H1 (cell line): ENCODE measurements around the gene CD48. TPM values are rescaled to one million over a fixed set of nuclear protein-coding genes. Genes with fewer than 3 reads are reported as not detected.
A peak's percentile ranks its signal among the peaks of the same experiment; 100 is the strongest.

ENCODE experiments used
- CTCF ChIA-PET: fragments of 300-600 bp; sonication (Branson Sonifier 250); formaldehyde crosslinking; loops from one replicate; lab custom pipeline; 2021; ENCODE audit not compliant: partially characterized antibody; lab: Charles Lee
- POLR2A ChIA-PET: fragments of 300-600 bp; sonication (Branson Sonifier 250); formaldehyde crosslinking; loops from one replicate; lab custom pipeline; 2021; ENCODE audit warnings: inconsistent platforms; ENCODE audit not compliant: partially characterized antibody; lab: Charles Lee
- DNase-seq, 2 experiments: peaks; one replicate each; pipeline versions ENCODE4 v3.0.0 to v3.0.0-alpha.2; 2010 to 2022; ENCODE audit warnings: low spot score in 2 of 2, low read depth in 1 of 2, mixed read lengths in 1 of 2
- FAIRE-seq: peaks from 2 replicates; lab custom pipeline; 2011; peaks lifted over from hg19 to GRCh38; lab: Jason Lieb, UNC
- H2AFZ ChIP-seq: 2 replicates; pipeline ENCODE4 v1.8.1; 2012; ENCODE audit warnings: low read length, inconsistent platforms
- H2AK5ac ChIP-seq: 2 replicates; pipeline ENCODE4 v1.6.1; 2013; ENCODE audit warnings: low read depth, low read length
- H2BK120ac ChIP-seq: replicated peaks from 2 replicates; pipeline ENCODE3; 2013; ENCODE audit warnings: low read depth, low read length, inconsistent platforms
- H2BK12ac ChIP-seq: 2 replicates; pipeline ENCODE4 v1.6.1; 2013; ENCODE audit warnings: low read depth, low read length
- H2BK15ac ChIP-seq: 2 replicates; pipeline ENCODE4 v1.6.1; 2013; ENCODE audit warnings: low read length
- H2BK20ac ChIP-seq: 2 replicates; pipeline ENCODE4 v1.6.1; 2013; ENCODE audit warnings: low read length
- H2BK5ac ChIP-seq: 2 replicates; pipeline ENCODE4 v1.6.1; 2013; ENCODE audit warnings: low read depth, low read length
- H3K14ac ChIP-seq: 2 replicates; pipeline ENCODE4 v1.6.1; 2013; ENCODE audit warnings: inconsistent platforms; ENCODE audit not compliant: insufficient read length
- H3K18ac ChIP-seq: 2 replicates; pipeline ENCODE4 v1.6.1; 2013; ENCODE audit warnings: low read length; ENCODE audit errors: extremely low read depth
- H3K23ac ChIP-seq: 2 replicates; pipeline ENCODE4 v1.6.1; 2013; ENCODE audit warnings: inconsistent platforms; ENCODE audit not compliant: insufficient read length
- H3K23me2 ChIP-seq: 2 replicates; pipeline ENCODE4 v1.6.1; 2013; ENCODE audit warnings: low read depth, low read length
- H3K27ac ChIP-seq: 2 replicates; pipeline ENCODE4 v1.6.1; 2011; ENCODE audit warnings: low read depth, low read length, inconsistent platforms
- H3K27me3 ChIP-seq, 4 experiments: replicated peaks in 1 of 4; 1 replicate in 1 of 4; 2 replicates in 3 of 4; pipeline versions ENCODE4 v1.6.1 to v1.8.1; 2011 to 2013; ENCODE audit warnings: low read length in 3 of 4, mild to moderate bottlenecking in 3 of 4, inconsistent platforms in 2 of 4, mixed read lengths in 2 of 4, moderate library complexity in 1 of 4; ENCODE audit not compliant: control insufficient read depth in 3 of 4, insufficient read depth in 3 of 4; ENCODE audit errors: extremely low read depth in 1 of 4
- H3K36me3 ChIP-seq, 4 experiments: 2 replicates each; pipeline versions ENCODE4 v1.6.1 to v1.8.1; 2011 to 2013; ENCODE audit warnings: mild to moderate bottlenecking in 4 of 4, low read length in 3 of 4, moderate library complexity in 2 of 4, control low read depth in 1 of 4, inconsistent platforms in 1 of 4; ENCODE audit not compliant: insufficient read depth in 4 of 4, control insufficient read depth in 2 of 4
- H3K4ac ChIP-seq: replicated peaks from 2 replicates; pipeline ENCODE3; 2013; ENCODE audit warnings: low read length, low read depth, mixed read lengths, inconsistent platforms; ENCODE audit not compliant: insufficient read length
- H3K4me1 ChIP-seq, 4 experiments: replicated peaks in 1 of 4; 1 replicate in 1 of 4; 2 replicates in 3 of 4; pipeline versions ENCODE4 v1.6.1 to v1.8.1; 2011 to 2013; ENCODE audit warnings: low read length in 3 of 4, inconsistent platforms in 2 of 4, mixed read lengths in 1 of 4; ENCODE audit not compliant: insufficient read depth in 4 of 4, control insufficient read depth in 3 of 4
- H3K4me2 ChIP-seq, 2 experiments: 2 replicates each; pipeline versions ENCODE4 v1.6.1 to v1.8.1; 2011 to 2013; ENCODE audit warnings: low read depth in 2 of 2, low read length in 2 of 2, control low read depth in 1 of 2, inconsistent platforms in 1 of 2, mild to moderate bottlenecking in 1 of 2; ENCODE audit not compliant: insufficient read depth in 1 of 2
- H3K4me3 ChIP-seq, 4 experiments: fragments of 200-600, 300-600 bp in 1 of 4; sonication (generic), shearing (Covaris generic), sonication (Bioruptor Twin) in 1 of 4; 2 replicates each; pipeline versions ENCODE4 v1.5.1 to v1.8.1; 2011 to 2016; ENCODE audit warnings: low read length in 4 of 4, low read depth in 3 of 4, control low read depth in 2 of 4, inconsistent platforms in 2 of 4, mild to moderate bottlenecking in 2 of 4, mixed read lengths in 1 of 4, moderate library complexity in 1 of 4; ENCODE audit not compliant: insufficient read depth in 2 of 4; ENCODE audit errors: extremely low read depth in 1 of 4
- H3K56ac ChIP-seq: replicated peaks from 2 replicates; pipeline ENCODE3; 2013; ENCODE audit warnings: low read depth, mild to moderate bottlenecking, mixed read lengths, low read length, inconsistent platforms; ENCODE audit not compliant: insufficient read length
- H3K79me1 ChIP-seq: 2 replicates; pipeline ENCODE4 v1.6.1; 2013; ENCODE audit warnings: low read depth, low read length, control low read depth
- H3K79me2 ChIP-seq, 2 experiments: 2 replicates each; pipeline versions ENCODE4 v1.6.1 to v1.8.1; 2012 to 2013; ENCODE audit warnings: low read length in 2 of 2, mild to moderate bottlenecking in 2 of 2, inconsistent platforms in 1 of 2; ENCODE audit not compliant: insufficient read depth in 2 of 2, control insufficient read depth in 1 of 2
- H3K9ac ChIP-seq, 4 experiments: replicated peaks in 1 of 4; 1 replicate in 1 of 4; 2 replicates in 3 of 4; pipeline versions ENCODE4 v1.6.1 to v1.8.1; 2011 to 2013; ENCODE audit warnings: low read depth in 3 of 4, low read length in 3 of 4, control low read depth in 2 of 4, mild to moderate bottlenecking in 2 of 4, moderate library complexity in 2 of 4, inconsistent platforms in 1 of 4; ENCODE audit errors: extremely low read depth in 1 of 4
- H3K9me3 ChIP-seq, 2 experiments: 2 replicates each; pipeline versions ENCODE4 v1.6.1 to v1.8.1; 2012 to 2013; ENCODE audit warnings: mild to moderate bottlenecking in 2 of 2, moderate library complexity in 2 of 2, control low read depth in 1 of 2, inconsistent platforms in 1 of 2, low read depth in 1 of 2, low read length in 1 of 2, mixed read lengths in 1 of 2; ENCODE audit not compliant: insufficient read depth in 2 of 2
- H4K20me1 ChIP-seq, 2 experiments: replicated peaks in 1 of 2; 2 replicates each; pipeline versions ENCODE3 to v1.8.1; 2011 to 2013; ENCODE audit warnings: inconsistent platforms in 2 of 2, low read length in 2 of 2, mild to moderate bottlenecking in 1 of 2; ENCODE audit not compliant: insufficient read depth in 2 of 2, control insufficient read depth in 1 of 2
- H4K5ac ChIP-seq: 2 replicates; pipeline ENCODE4 v1.6.1; 2013; ENCODE audit warnings: low read length, low read depth, mixed read lengths, inconsistent platforms; ENCODE audit not compliant: insufficient read length
- H4K8ac ChIP-seq: 2 replicates; pipeline ENCODE4 v1.8.0; 2013; ENCODE audit warnings: mild to moderate bottlenecking, moderate library complexity, low read length, inconsistent platforms; ENCODE audit not compliant: insufficient read depth; ENCODE audit errors: extremely low read depth
- H4K91ac ChIP-seq: replicated peaks from 2 replicates; pipeline ENCODE3; 2013; ENCODE audit warnings: low read length, mixed read lengths, inconsistent platforms; ENCODE audit not compliant: insufficient read length
- CBX5 ChIP-seq: fragments of 300-800, 300-1000 bp; sonication (generic); IDR thresholded peaks from 2 replicates; pipeline ENCODE4 v1.7.1; 2016; ENCODE audit warnings: antibody characterized with exemption, low read length, low read depth
- CBX8 ChIP-seq: fragments of 300-800, 300-1000 bp; sonication (generic); IDR thresholded peaks from 2 replicates; pipeline ENCODE4 v1.7.1; 2016; ENCODE audit warnings: low read depth, low read length, borderline replicate concordance
- GTF2F1 ChIP-seq: IDR thresholded peaks from 2 replicates; pipeline ENCODE4 v1.6.1; 2012; ENCODE audit warnings: low read depth, low read length, improper control_type of control experiment, borderline replicate concordance
- HDAC6 ChIP-seq: IDR thresholded peaks from one replicate; pipeline ENCODE4 v1.7.1; 2012; ENCODE audit warnings: low read depth, mild to moderate bottlenecking, inconsistent platforms, low read length, moderate library complexity
- JUN ChIP-seq: IDR thresholded peaks from 2 replicates; pipeline ENCODE4 v1.6.1; 2011; ENCODE audit warnings: low read depth, mild to moderate bottlenecking, improper control_type of control experiment, low read length
- POU5F1 ChIP-seq: IDR thresholded peaks from 2 replicates; pipeline ENCODE4 v1.6.1; 2011; ENCODE audit warnings: low read depth, mild to moderate bottlenecking, low read length, moderate library complexity
- RBBP5 ChIP-seq: IDR thresholded peaks from 2 replicates; pipeline ENCODE4 v1.7.1; 2012; ENCODE audit warnings: low read depth, mild to moderate bottlenecking, inconsistent platforms, low read length, moderate library complexity, borderline replicate concordance
- TCF12 ChIP-seq: IDR thresholded peaks from 2 replicates; pipeline ENCODE4 v1.6.1; 2011; ENCODE audit warnings: low read depth, mild to moderate bottlenecking, low read length
- WGBS, 2 experiments: shearing (Covaris generic) in 1 of 2; methylation state at CpG; one replicate each; pipeline versions ENCODE4 v1.1.6 to v1.1.7; 2013 to 2015; ENCODE audit warnings: low lambda C conversion rate in 2 of 2, mixed read lengths in 2 of 2, inconsistent platforms in 1 of 2, low coverage in 1 of 2, missing lambda C conversion rate in 1 of 2; ENCODE audit not compliant: insufficient replicate concordance in 2 of 2, insufficient coverage in 1 of 2, insufficient read length in 1 of 2; ENCODE audit errors: extremely low coverage in 1 of 2, missing lambda C conversion rate in 1 of 2; 5-methylcytosine and 5-hydroxymethylcytosine counted together
- polyA plus RNA-seq, 7 experiments: library from polyadenylated mRNA; depleted of rRNA in 3 of 7; stranded (reverse) in 5 of 7; unstranded in 2 of 7; fragments of >200 nt in 5 of 7; fragments of 200-250 nt in 2 of 7; gene quantifications; 1 replicate in 5 of 7; 2 replicates in 1 of 7; 4 replicates in 1 of 7; pipeline versions ENCODE4 v1.2.1 to v1.2.3, GENCODE V29; 2011 to 2013; ENCODE audit warnings: missing spikeins in 2 of 7, mixed read lengths in 2 of 7
- total RNA-seq: library from RNA; stranded (reverse); fragmentation: NEBNext Ultra II Directional; extraction: Animal tissue kit (Norgen Biotek cat#: 25700); gene quantifications from 2 replicates; pipeline ENCODE4 v1.2.1, GENCODE V29; 2021

Gene CD48
- total and polyA plus RNA-seq, 2 of the 8 experiments (the other 6 are each of a cell fraction or from before 2014, with no cell fraction given), result 0.08 TPM; not detected in 1

GRCh38 chr1:160637065-160637464 is 74.6 kb downstream of the CD48 start:
- no peak overlapping the region for H3K9ac ChIP-seq
- H3K9me3 ChIP-seq, result no peaks in the 10 kb centered on the region
- peaks cover 0 to 3% (median 0%) of the 10 kb centered on the region in 4 experiments; a peak in 1 of 7 replicates for H3K4me1 ChIP-seq
- no peak overlapping the region for H4K91ac ChIP-seq
- no peaks in the 10 kb centered on the region for H3K79me2 ChIP-seq
- no peaks in the 10 kb centered on the region for H3K27me3 ChIP-seq
- H4K5ac ChIP-seq, result no peak overlapping the region
- TF ChIP-seq CBX5 (no peak), HDAC6 (no peak), JUN (no peak), GTF2F1 (no peak), POU5F1 (no peak), RBBP5 (no peak), TCF12 (no peak), CBX8 (no peak)
- H3K56ac ChIP-seq, result no peak overlapping the region
- H2AK5ac ChIP-seq, result 0 out of 2 replicates have a peak overlapping the region, but pooled peaks have one; percentile 11
- no peak overlapping the region for H3K18ac ChIP-seq
- H2BK15ac ChIP-seq, result no peak overlapping the region; the same call in 1 of the 2 replicates
- no peaks in the 10 kb centered on the region for H3K79me1 ChIP-seq
- no peak overlapping the region for H2BK120ac ChIP-seq
- H3K14ac ChIP-seq, result no peak overlapping the region
- H3K4me2 ChIP-seq, result no peak overlapping the region
- DNase-seq (no peak), FAIRE-seq (no peak)
- H2BK12ac ChIP-seq, result 0 out of 2 replicates have a peak overlapping the region, but pooled peaks have one; percentile 5
- H3K4me3 ChIP-seq, result no peak overlapping the region
- no peak overlapping the region for H2AFZ ChIP-seq
- ChIA-PET POLR2A (no interaction called here), CTCF (no interaction called here)
- H4K20me1 ChIP-seq, result no peaks in the 10 kb centered on the region
- H3K36me3 ChIP-seq, result no peaks in the 10 kb centered on the region
- no peak overlapping the region for H3K23ac ChIP-seq
- no peak overlapping the region for H4K8ac ChIP-seq
- no peak overlapping the region for H2BK5ac ChIP-seq
- no peaks in the 10 kb centered on the region for H3K23me2 ChIP-seq
- no peak overlapping the region for H2BK20ac ChIP-seq
- H3K4ac ChIP-seq, result no peak overlapping the region
- H3K27ac ChIP-seq, result no peak overlapping the region
- WGBS, 2 experiments, result 91% methylated on average over 8 of the region's 8 CpGs; no CpG with 5 or more reads in 1 of the 2 experiments
